Colon (tissue), 2 donors: Measurements from ENCODE around the gene GAK.

Experiments
- FAIRE-seq: peaks from 2 replicates; lab custom pipeline; 2012; peaks lifted over from hg19 to GRCh38; lab: Jason Lieb, UNC
- donor health status: control.
- donor health status: control.

Gene GAK

GRCh38 chr4:848307-848691 lies 83.8 kb downstream of the GAK start:
- FAIRE-seq = no peak

- FAIRE-seq = no peak
These were observed 86.3 kb downstream of the GAK start for GRCh38 chr4:845836-846251.

- no peak for FAIRE-seq
These were observed 86.8 kb downstream of the GAK start for GRCh38 chr4:845233-845835.

GRCh38 chr4:844752-845232 lies 87.3 kb downstream of the GAK start:
- FAIRE-seq = no peak

GRCh38 chr4:839675-840443 lies 92.3 kb downstream of the GAK start:
- FAIRE-seq = no peak

- no peak for FAIRE-seq
These were observed 94.3 kb downstream of the GAK start for GRCh38 chr4:837772-838171.

- no peak for FAIRE-seq
These were observed 95.3 kb downstream of the GAK start for GRCh38 chr4:836750-837301.

GRCh38 chr4:836003-836511 lies 96.1 kb downstream of the GAK start:
- FAIRE-seq = no peak

GRCh38 chr4:835148-836002 lies 96.7 kb downstream of the GAK start:
- no peak for FAIRE-seq

GRCh38 chr4:834368-835147 lies 97.6 kb downstream of the GAK start:
- no peak for FAIRE-seq

- FAIRE-seq = no peak
These were observed 98.3 kb downstream of the GAK start for GRCh38 chr4:833731-834367.

- FAIRE-seq = no peak
These were observed 99.0 kb downstream of the GAK start for GRCh38 chr4:833156-833555.

GRCh38 chr4:832536-832935 lies 99.6 kb downstream of the GAK start:
- no peak for FAIRE-seq

GRCh38 chr4:832108-832507 lies 100.0 kb downstream of the GAK start:
- no peak for FAIRE-seq

GRCh38 chr4:831483-831805 lies 100.7 kb downstream of the GAK start:
- no peak for FAIRE-seq

GRCh38 chr4:830601-831482 lies 101.3 kb downstream of the GAK start:
- no peak for FAIRE-seq

- no peak for FAIRE-seq
These were observed 102.1 kb downstream of the GAK start for GRCh38 chr4:829761-830600.

GRCh38 chr4:829291-829690 lies 102.8 kb downstream of the GAK start:
- no peak for FAIRE-seq

- FAIRE-seq = no peak
These were observed 103.4 kb downstream of the GAK start for GRCh38 chr4:828641-829271.
